Smooth muscle cell (in vitro differentiated cells): ENCODE measurements around the gene MID2. TPM values are rescaled to one million over a fixed set of nuclear protein-coding genes. Genes with fewer than 3 reads are reported as not detected.
"Not testable (repeated sequence)": the region's sequence is repeated elsewhere in the genome, so short reads cannot be mapped to it uniquely, and the experiment has no call there.

Experiments
- DNase-seq: peaks from one replicate; lab custom pipeline; 2025; ENCODE audit not compliant: unreplicated experiment; lab: John Stamatoyannopoulos, UW
- H2AFZ ChIP-seq: fragments of 200-600 bp; sonication (generic); 2 replicates; pipeline ENCODE4 v1.6.0; 2016; ENCODE audit warnings: antibody characterized with exemption, low read depth, mild to moderate bottlenecking
- H3F3A ChIP-seq: fragments of 200-600 bp; sonication (generic); 2 replicates; pipeline ENCODE4 v1.6.0; 2017; ENCODE audit warnings: antibody characterized with exemption, low read depth
- H3K27ac ChIP-seq: fragments of 200-600 bp; sonication (generic); 2 replicates; pipeline ENCODE4 v1.5.1; 2016; ENCODE audit warnings: low read depth, mild to moderate bottlenecking
- H3K27me3 ChIP-seq: fragments of 200-600 bp; sonication (generic); 2 replicates; pipeline ENCODE4 v1.6.1; 2016; ENCODE audit warnings: low read depth, mild to moderate bottlenecking
- H3K36me3 ChIP-seq: fragments of 200-600 bp; sonication (generic); 2 replicates; pipeline ENCODE4 v1.5.1; 2016; ENCODE audit warnings: low read depth
- H3K4me1 ChIP-seq: fragments of 200-600 bp; sonication (generic); 2 replicates; pipeline ENCODE4 v1.5.1; 2016; ENCODE audit warnings: low read depth
- H3K4me2 ChIP-seq: fragments of 200-600 bp; sonication (generic); 2 replicates; pipeline ENCODE4 v1.6.0; 2016; ENCODE audit warnings: mild to moderate bottlenecking
- H3K4me3 ChIP-seq: fragments of 200-600 bp; sonication (generic); 2 replicates; pipeline ENCODE4 v1.5.1; 2016; ENCODE audit warnings: mild to moderate bottlenecking
- H3K79me2 ChIP-seq: fragments of 200-600 bp; sonication (generic); 2 replicates; pipeline ENCODE4 v1.6.0; 2016; ENCODE audit warnings: low read depth, mild to moderate bottlenecking
- H3K9ac ChIP-seq: fragments of 200-600 bp; sonication (generic); 2 replicates; pipeline ENCODE4 v1.6.0; 2016; ENCODE audit warnings: low read depth
- H3K9me3 ChIP-seq: fragments of 200-600 bp; sonication (generic); replicated peaks from 2 replicates; pipeline ENCODE4 v1.5.1; 2016; ENCODE audit warnings: low read depth
- H4K20me1 ChIP-seq: fragments of 200-600 bp; sonication (generic); 2 replicates; pipeline ENCODE4 v1.6.0; 2016; ENCODE audit warnings: low read depth
- CTCF ChIP-seq: fragments of 200-600 bp; sonication (generic); IDR thresholded peaks from 2 replicates; pipeline ENCODE4 v1.5.1; 2017; ENCODE audit warnings: borderline replicate concordance, mild to moderate bottlenecking, antibody characterized with exemption; ENCODE audit not compliant: insufficient read depth, poor library complexity, severe bottlenecking
- WGBS: methylation state at CpG from one replicate; pipeline ENCODE4 v1.1.7; 2016; ENCODE audit warnings: low lambda C conversion rate; 5-methylcytosine and 5-hydroxymethylcytosine counted together
- polyA plus RNA-seq: library from polyadenylated mRNA; unstranded; fragments of >200 nt; fragmentation: Nextera tagmentation; extraction: Ambion mirVana; gene quantifications from 2 replicates; pipeline ENCODE4 v1.2.1, GENCODE V29; 2016
- total RNA-seq: library from RNA; depleted of rRNA; stranded (reverse); fragments of >200 nt; gene quantifications from 2 replicates; pipeline ENCODE4 v1.2.3, GENCODE V29; 2014

The MID2 gene
- total and polyA plus RNA-seq, 2 experiments from 2014 or later, result 6.7 to 16.6 TPM

- Histone ChIP-seq H3K4me2 (no peak overlapping the region), H4K20me1 (no peaks in the 10 kb centered on the region), H3K36me3 (no peaks in the 10 kb centered on the region), H2AFZ (no peak overlapping the region), H3K9me3 (no peaks in the 10 kb centered on the region), H3K79me2 (no peaks in the 10 kb centered on the region), H3K27me3 (peaks cover 4% of the 10 kb centered on the region), H3K9ac (no peak overlapping the region), H3F3A (no peaks in the 10 kb centered on the region), H3K4me3 (no peak overlapping the region), H3K27ac (no peak overlapping the region), H3K4me1 (peaks cover 10% of the 10 kb centered on the region)
- no peak for TF ChIP-seq CTCF
- 92% methylated on average over 9 of the region's 9 CpGs for WGBS
- no peak for DNase-seq
Measured at GRCh38 chrX:107780525-107780924, 45.1 kb upstream of the MID2 start.

GRCh38 chrX:107787827-107788226 lies 37.8 kb upstream of the MID2 start:
- Histone ChIP-seq H3K27me3 (peaks cover 4% of the 10 kb centered on the region), H3F3A (no peaks in the 10 kb centered on the region), H3K9ac (no peak overlapping the region), H3K4me3 (no peak overlapping the region), H3K27ac (no peak overlapping the region), H3K4me1 (no peaks in the 10 kb centered on the region), H3K9me3 (no peaks in the 10 kb centered on the region), H4K20me1 (no peaks in the 10 kb centered on the region), H3K36me3 (no peaks in the 10 kb centered on the region), H2AFZ (no peak overlapping the region), H3K4me2 (no peak overlapping the region), H3K79me2 (no peaks in the 10 kb centered on the region)
- DNase-seq, result no peak
- no peak for TF ChIP-seq CTCF
- 14% methylated on average over 1 of the region's 1 CpG for WGBS

- Histone ChIP-seq H3K4me1 (no peaks in the 10 kb centered on the region), H3K36me3 (no peaks in the 10 kb centered on the region), H3K4me3 (no peak overlapping the region), H3K4me2 (no peak overlapping the region), H3K9ac (no peak overlapping the region), H2AFZ (no peak overlapping the region), H3K9me3 (no peaks in the 10 kb centered on the region), H3F3A (no peaks in the 10 kb centered on the region), H3K27ac (no peak overlapping the region), H3K79me2 (no peaks in the 10 kb centered on the region), H4K20me1 (no peaks in the 10 kb centered on the region), H3K27me3 (no peaks in the 10 kb centered on the region)
- 60% methylated on average over 1 of the region's 1 CpG for WGBS
- no peak for TF ChIP-seq CTCF
- no peak for DNase-seq
Measured at GRCh38 chrX:107804427-107804826, 21.2 kb upstream of the MID2 start.

GRCh38 chrX:107805179-107805578 lies 20.5 kb upstream of the MID2 start:
- no peaks in the 10 kb centered on the region for H3K9me3 ChIP-seq
- no peaks in the 10 kb centered on the region for H3K79me2 ChIP-seq
- H3F3A ChIP-seq, result no peaks in the 10 kb centered on the region
- H2AFZ ChIP-seq, result no peak overlapping the region
- no peaks in the 10 kb centered on the region for H4K20me1 ChIP-seq
- H3K27ac ChIP-seq, result no peak overlapping the region
- DNase-seq, result no peak
- no peaks in the 10 kb centered on the region for H3K36me3 ChIP-seq
- H3K9ac ChIP-seq, result no peak overlapping the region
- no peaks in the 10 kb centered on the region for H3K4me1 ChIP-seq
- H3K4me2 ChIP-seq, result no peak overlapping the region
- H3K4me3 ChIP-seq, result no peak overlapping the region
- no peak for TF ChIP-seq CTCF
- 80% methylated on average over 3 of the region's 3 CpGs for WGBS
- H3K27me3 ChIP-seq, result no peaks in the 10 kb centered on the region

GRCh38 chrX:107810053-107810452 lies 15.6 kb upstream of the MID2 start:
- not testable (repeated sequence) for H3K9me3 ChIP-seq, H3K4me2 ChIP-seq, H3K79me2 ChIP-seq, H3F3A ChIP-seq, H3K27ac ChIP-seq, H4K20me1 ChIP-seq, DNase-seq, H2AFZ ChIP-seq, H3K27me3 ChIP-seq, H3K9ac ChIP-seq, H3K4me3 ChIP-seq, H3K36me3 ChIP-seq, H3K4me1 ChIP-seq
- WGBS, result 87% methylated on average over 10 of the region's 10 CpGs
